Putamen (tissue), 1 donor: ENCODE measurements around the gene LBH.
A peak's percentile ranks its signal among the peaks of the same experiment; 100 is the strongest.

Source experiments
- DNase-seq: peaks from one replicate; pipeline ENCODE4 v3.0.0-alpha.2; 2016; ENCODE audit warnings: low spot score

LBH gene

DNA sequence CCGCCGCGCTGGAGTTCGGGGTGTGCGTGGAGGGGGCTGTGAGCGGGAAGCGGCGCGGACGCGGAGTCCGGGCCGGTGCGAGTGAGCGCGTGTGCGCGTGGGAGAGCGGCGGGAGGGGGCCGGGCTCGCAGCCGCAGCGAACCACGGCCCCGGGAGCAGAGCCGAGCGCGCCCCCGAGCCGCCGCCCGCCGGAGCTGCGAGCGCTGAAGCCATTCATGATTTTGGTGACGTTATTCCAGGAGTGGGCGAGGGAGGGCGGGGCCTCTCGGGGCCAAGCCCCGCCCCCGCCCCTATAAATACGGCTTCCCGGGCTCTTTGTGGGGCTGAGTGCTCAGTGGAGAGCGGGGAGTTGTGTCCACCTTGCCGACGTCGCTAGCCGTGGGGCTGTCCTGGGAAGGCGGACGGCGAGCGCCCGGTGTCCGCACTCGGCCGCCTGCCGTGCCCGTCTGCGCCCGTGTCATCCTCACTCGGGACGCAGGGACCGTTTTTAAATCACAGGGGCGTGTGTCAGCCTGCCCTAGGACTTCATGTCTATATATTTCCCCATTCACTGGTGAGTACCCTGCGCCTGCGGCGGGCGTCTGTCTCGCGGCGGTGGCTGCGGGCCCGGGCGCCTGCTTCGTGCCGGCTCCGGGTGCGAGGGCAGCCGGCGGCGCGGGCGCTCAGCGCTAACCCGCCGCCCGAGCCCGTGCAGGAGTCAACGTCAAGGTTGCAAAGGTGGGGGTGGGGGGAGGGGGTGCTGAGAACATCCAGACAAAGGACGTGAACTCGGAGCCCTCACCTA, at the start of gene LBH:
Gene LBH, plus strand, starts transcription at position 323 of the 784 bp plus-strand sequence. Its CDS starts 205 bp downstream, at position 528.
- peak; percentile 79 for DNase-seq

DNA sequence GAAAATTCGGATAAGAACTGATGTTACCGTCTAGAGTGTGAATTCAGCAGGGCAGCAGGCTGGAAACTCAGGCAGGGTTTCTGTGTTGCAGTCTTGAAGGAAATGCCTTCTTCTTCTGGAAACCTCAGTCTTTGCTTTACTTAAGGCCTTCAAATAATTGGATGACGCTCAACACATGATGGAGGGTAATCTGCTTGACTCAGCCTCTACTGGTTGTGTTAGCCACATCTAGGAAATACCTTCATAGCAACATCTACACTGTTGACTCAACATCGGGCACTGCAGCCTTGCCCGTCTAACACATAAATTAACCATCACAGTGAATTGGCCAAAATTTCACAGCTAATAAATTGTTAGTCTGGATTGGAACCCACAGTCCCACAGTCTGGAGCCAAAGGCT, 47.3 kb upstream of the LBH start:
- DNase-seq, result no peak

DNA sequence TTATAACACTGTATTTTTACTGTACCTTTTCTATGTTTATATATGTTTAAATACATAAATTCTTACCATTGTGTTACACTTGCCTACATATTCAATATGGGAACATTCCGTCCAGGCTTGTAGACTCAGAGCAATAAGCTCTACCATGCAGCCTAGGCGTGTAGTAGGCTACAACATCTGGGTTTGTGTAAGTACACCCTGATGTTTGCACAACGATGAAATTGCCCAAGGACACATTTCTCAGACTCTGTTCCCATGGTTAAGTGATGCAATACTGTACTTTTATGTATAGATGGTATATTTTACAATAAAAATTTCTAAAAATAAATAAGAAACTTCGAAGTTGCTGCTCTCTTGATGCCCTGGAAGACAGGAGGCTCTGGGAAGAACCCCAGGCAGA, 46.2 kb upstream of the LBH start:
- DNase-seq, result no peak

DNA sequence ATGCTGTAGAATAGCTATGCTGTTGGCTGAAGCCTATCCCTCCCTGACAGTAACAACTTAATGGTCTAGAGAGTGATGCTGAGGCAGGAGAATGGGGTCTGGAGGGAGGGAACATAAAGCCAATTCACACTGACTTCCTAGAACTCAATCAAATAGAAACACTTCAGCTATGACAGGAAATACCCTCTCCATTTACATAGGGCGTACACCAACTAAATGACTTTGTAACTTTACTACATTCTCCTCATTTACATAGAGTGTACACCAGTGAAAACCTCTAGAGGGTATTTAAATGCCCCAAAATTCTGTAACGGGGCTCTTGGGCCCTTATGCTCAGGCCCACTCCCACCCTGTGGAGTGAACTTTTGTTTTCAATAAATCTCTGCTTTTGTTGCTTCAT, 43.0 kb upstream of the LBH start:
- DNase-seq, result no peak

DNA sequence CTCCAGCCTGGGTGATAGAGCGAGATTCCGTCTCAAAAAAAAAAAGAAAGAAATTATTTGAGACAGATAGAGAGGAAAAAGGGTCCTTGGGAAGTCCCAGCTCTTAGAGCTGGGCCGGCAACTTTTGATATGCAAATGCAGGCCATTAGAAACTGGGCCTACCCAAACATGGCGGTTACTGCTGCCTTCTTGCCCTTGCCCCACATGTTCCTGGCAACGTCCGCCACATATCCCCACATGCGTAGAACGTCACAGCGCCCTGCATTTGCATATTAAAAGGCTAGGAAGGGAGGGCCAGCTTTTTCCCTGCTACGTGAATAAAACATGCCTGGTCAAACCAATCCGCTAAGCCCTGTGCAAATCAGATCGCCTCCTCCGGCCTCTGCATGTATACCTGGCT, 40.7 kb upstream of the LBH start:
- no peak for DNase-seq

DNA sequence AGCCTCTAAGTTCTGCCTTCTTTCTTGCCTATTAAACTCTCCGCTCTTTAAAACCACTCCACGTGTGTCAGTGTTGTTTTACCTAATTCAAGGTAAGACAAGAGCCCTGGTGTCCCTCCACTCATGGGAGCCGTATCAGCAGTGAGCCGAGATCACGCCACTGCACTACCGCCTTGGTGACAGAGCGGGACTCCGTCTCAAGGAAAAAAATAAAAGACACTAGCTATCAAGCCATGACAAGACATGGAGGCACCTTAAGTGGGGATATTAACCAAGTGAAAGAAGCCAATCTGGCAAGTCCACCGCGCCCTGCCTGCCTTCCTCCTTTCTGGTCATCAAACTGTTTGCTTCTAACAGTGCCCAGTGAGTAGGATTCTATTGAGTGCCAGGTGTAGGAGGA, 40.2 kb upstream of the LBH start:
- DNase-seq, result no peak

DNA sequence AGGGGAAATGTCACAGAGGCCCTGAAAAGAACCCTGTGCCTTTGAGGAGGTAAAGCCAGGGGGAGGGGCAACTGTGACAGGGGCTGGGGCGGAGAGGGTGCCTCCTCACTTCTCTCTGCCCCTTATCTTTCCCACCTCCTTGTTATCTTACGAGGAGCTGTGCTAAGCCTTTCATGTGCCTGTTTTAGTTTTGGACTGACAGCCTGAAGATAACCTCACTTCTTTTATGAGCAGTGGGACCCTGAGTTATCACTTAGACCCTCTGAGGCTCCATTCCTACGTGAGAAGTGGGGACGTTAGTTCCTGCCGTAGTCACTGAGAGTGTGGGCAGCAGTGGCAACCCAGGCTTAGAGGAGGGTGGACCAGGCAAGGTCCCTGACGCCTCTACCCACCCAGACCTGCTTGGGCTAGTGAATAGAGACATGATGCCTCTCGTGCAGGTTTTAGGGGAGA, 39.5 kb upstream of the LBH start:
- no peak for DNase-seq

DNA sequence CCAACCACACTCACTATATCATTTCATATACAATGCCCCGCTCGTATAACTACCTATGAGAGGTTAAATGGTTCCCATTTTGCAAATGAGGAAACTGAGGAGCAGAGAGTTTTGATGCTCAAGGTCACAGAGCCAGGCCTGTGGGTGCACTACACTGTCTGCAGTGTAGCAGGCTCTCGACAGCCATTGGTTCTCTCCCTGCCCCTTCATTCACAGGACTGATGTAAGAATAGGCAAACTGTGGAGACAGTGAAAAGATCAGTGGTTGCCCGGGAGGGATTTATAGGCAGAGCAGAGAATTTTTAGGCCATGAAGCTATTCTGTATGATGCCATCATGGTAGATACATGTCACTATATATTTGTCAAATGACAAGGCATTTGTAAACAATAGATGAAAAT, 39.0 kb upstream of the LBH start:
- DNase-seq, result no peak

DNA sequence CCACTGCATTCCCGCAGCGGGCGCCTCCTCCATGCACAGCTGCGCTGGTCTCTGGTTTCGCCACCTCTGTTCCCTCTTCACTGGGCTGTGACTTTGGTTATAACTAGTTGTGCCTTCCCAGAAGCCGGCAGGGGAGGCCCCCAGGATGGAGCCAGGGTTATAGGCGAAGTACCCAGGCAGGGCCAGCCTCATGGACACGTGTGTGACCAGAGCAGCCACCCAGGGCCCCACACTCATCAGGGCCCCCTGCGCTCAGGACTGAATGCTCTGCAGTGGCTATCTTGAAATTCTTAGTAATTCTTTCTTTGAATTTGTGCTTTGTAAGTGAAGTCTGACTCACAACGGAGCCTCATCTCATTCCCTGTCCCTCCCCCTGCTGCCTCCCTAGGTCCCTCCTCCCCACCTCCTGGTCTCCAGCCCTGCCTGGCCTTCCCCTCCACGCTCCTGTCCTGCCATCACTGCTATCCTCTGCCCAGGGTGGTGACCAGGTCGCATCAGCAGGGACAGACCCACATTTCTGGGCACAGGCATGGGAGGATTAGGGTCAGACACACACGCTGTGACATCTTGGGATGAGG, 38.1 kb upstream of the LBH start:
- DNase-seq, result no peak

GRCh38 chr2:30194421-30194820, 36.9 kb upstream of the LBH start:
- DNase-seq, result no peak

DNA sequence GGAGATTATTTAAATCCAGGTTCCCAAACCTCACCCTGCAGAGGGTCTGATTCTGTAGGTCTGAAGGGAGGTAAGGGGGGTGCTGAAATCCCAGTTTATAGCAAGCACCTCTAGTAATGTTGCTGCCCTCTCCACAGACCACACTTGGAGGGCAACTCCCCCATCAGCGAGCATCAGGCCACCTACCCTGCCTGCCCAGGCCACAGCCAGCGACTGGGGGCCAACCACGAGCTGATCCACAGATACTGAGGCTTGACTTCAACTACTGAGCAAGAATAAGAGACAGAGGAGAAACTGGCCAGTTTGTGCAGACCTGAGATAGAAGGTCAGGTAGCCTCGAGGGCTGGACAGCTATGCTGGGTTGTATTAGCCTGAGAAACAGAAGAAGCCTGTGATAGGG, 36.3 kb upstream of the LBH start:
- DNase-seq, result no peak

- DNase-seq, result no peak
Observed at GRCh38 chr2:30197570-30198192, 33.7 kb upstream of the LBH start.

- peak; percentile 30 for DNase-seq
Observed at GRCh38 chr2:30201990-30202389, 29.3 kb upstream of the LBH start.

- no peak for DNase-seq
Observed at GRCh38 chr2:30203156-30203555, 28.2 kb upstream of the LBH start.

- DNase-seq, result no peak
Observed at GRCh38 chr2:30204281-30204680, 27.1 kb upstream of the LBH start.

- DNase-seq, result no peak
Observed at GRCh38 chr2:30205456-30205855, 25.9 kb upstream of the LBH start.

GRCh38 chr2:30206461-30207430, 24.6 kb upstream of the LBH start:
- DNase-seq, result no peak

GRCh38 chr2:30208453-30208852, 22.9 kb upstream of the LBH start:
- DNase-seq, result peak; percentile 71

DNA sequence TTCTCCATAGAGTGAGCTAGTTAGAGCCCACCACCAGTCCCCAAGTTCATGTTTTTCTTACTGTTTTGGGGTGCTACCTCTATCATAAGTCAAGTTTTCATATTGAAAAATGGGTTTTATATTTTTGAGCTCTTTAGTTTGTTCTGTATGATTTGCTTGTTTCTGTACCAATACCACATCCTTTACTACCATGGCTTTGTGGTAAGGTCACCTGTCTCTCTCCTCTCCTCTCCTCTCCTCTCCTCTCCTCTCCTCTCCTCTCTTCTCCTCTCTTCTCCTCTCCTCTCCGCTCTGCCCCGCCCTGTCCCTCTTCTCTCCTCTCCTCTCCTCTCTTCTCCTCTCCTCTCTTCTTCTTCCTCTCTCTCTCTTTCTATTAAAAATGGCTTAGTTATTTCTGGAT, 22.1 kb upstream of the LBH start:
- no peak for DNase-seq

DNA sequence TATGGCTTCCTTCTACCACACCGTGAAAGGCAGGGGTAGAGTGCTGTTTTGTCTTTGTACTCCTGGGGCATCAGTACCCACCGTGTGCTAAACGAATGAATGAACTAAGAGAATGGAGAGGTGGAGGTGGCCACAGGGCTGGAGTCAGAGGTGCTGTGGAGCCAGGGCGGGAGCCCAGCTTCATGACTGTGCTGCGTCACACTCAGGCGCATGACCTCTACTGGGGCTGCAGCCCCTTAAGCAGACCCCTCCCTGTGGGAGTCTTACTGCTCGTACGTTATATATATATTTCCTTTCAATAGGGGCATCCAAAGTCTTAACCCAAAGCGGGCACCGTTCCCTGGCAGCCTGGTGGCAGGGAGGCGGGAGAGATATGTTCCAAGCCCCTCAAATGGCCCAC, 18.0 kb upstream of the LBH start:
- DNase-seq, result no peak

DNA sequence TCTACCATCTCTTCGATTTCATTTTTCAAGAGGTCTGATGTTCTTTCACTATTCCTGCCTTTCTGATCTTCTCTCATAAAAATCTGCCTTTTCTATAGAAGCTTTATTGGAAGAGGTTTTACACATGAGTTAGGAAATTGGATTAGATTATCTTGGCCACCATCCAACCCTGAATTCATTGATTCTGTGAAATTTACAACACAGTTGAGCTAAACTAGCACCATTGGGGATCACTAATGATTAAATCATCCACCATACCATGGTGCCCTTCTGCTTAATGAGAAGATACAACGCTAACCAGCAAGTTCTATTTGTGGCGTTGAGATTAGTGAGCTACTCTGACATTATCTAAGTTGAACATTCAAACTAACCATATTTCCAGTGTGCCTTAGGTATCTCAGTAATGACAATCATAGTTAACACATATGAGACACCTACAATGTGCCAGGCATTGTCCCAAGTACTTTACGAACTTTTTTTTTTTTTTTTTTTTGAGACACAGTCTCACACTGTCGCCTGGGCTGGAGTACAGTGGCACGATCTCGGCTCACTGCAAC, 17.3 kb upstream of the LBH start:
- no peak for DNase-seq

- DNase-seq, result no peak
Observed at GRCh38 chr2:30216157-30216556, 15.2 kb upstream of the LBH start.
